Motor neuron (in vitro differentiated cells): ENCODE measurements around the gene WDFY3. TPM values are rescaled to one million over a fixed set of nuclear protein-coding genes. Genes with fewer than 3 reads are reported as not detected.

Experiments
- ATAC-seq, 8 experiments: fragments of 200-7000 bp; cut with Tn5 transposase; replicated peaks in 6 of 8; 2 replicates each; pipeline ENCODE4 v1.8.0; 2021; ENCODE audit warnings: mild to moderate bottlenecking in 8 of 8, moderate library complexity in 8 of 8
- H3K27ac ChIP-seq, 2 donors: fragments of 250-450 bp; sonication (Bioruptor Pico); 2 replicates each; pipeline ENCODE4 v1.9.0; 2021; ENCODE audit warnings: antibody characterized with exemption in 2 of 2, mild to moderate bottlenecking in 2 of 2, moderate library complexity in 1 of 2
- H3K4me1 ChIP-seq, 2 donors: fragments of 250-450 bp; sonication (Bioruptor Pico); replicated peaks in 1 of 2; 2 replicates each; pipeline ENCODE4 v1.6.1; 2021; ENCODE audit warnings: antibody characterized with exemption in 2 of 2, mild to moderate bottlenecking in 2 of 2, moderate library complexity in 1 of 2
- H3K4me3 ChIP-seq, 5 donors: fragments of 250-450 bp; sonication (Bioruptor Pico); 2 replicates each; pipeline ENCODE4 v1.9.0; 2021; ENCODE audit warnings: antibody characterized with exemption in 5 of 5, mild to moderate bottlenecking in 5 of 5, moderate library complexity in 4 of 5
- WGBS, 10 experiments: fragments of 450-650 bp; shearing (Covaris generic); methylation state at CpG; one replicate each; pipeline ENCODE4 v1.0.0; 2022; 5-methylcytosine and 5-hydroxymethylcytosine counted together
- in situ Hi-C, 9 experiments: fragments of 400-800 bp; cut with MboI; loops; one replicate each; pipeline ENCODE4 v1.15.0; 2021; ENCODE audit warnings: low sequenced_read_pairs in 9 of 9, low pct_unique_long_range_greater_than_20kb in 2 of 9; ENCODE audit not compliant: unreplicated experiment in 9 of 9
- total RNA-seq, 8 experiments: library from RNA; unstranded; fragments of 300-600 nt; gene quantifications; 2 replicates each; pipeline versions ENCODE4 v1.2.3 to v1.2.4, GENCODE V29; 2022

The WDFY3 gene
- total RNA-seq, 8 experiments from 2014 or later, result 41.2 to 155 (median 52.1) TPM

- peak in 2 of 8 experiments; percentile 32 to 91 for ATAC-seq
- in situ Hi-C loops, result no loop called here
- WGBS, 10 experiments, result 22 to 100% (median 89%) methylated on average over 2 to 6 of the region's 6 CpGs
- Histone ChIP-seq H3K4me3 (no peak overlapping the region), H3K4me1 (no peaks in the 10 kb centered on the region), H3K27ac (no peak overlapping the region)
Observed at GRCh38 chr4:84939113-84939512, 27.4 kb downstream of the WDFY3 start.

GRCh38 chr4:84938316-84938715 lies 28.2 kb downstream of the WDFY3 start:
- 8 to 88% (median 44%) methylated on average over 1 to 2 of the region's 2 CpGs; no CpG with 5 or more reads in 1 of the 10 experiments for WGBS, 10 experiments

GRCh38 chr4:84937381-84937977 lies 29.0 kb downstream of the WDFY3 start:
- WGBS, 10 experiments, result 79 to 100% (median 98%) methylated on average over 1 to 3 of the region's 3 CpGs; no CpG with 5 or more reads in 2 of the 10 experiments
- no peak for ATAC-seq
- in situ Hi-C loops, result no loop called here
- Histone ChIP-seq H3K27ac (no peak overlapping the region), H3K4me1 (no peaks in the 10 kb centered on the region), H3K4me3 (no peak overlapping the region)

More at GRCh38 chr4:84938316-84938715, 28.2 kb downstream of the WDFY3 start:
- peak in 1 of 8 experiments; percentile 48 for ATAC-seq
- in situ Hi-C loops, result no loop called here
- Histone ChIP-seq H3K27ac (no peak overlapping the region), H3K4me3 (no peak overlapping the region), H3K4me1 (no peaks in the 10 kb centered on the region)

- no peak for ATAC-seq
- WGBS, 10 experiments, result 80 to 100% (median 100%) methylated on average over 1 to 2 of the region's 2 CpGs; no CpG with 5 or more reads in 3 of the 10 experiments
- in situ Hi-C loops, result no loop called here
- no peak overlapping the region for H3K27ac ChIP-seq
- no peaks in the 10 kb centered on the region for H3K4me1 ChIP-seq
- H3K4me3 ChIP-seq, result no peak overlapping the region
Observed at GRCh38 chr4:84936123-84936522, 30.4 kb downstream of the WDFY3 start.

- ATAC-seq, result no peak
- Histone ChIP-seq H3K4me1 (no peaks in the 10 kb centered on the region), H3K27ac (no peak overlapping the region), H3K4me3 (no peak overlapping the region)
- in situ Hi-C loops, result no loop called here
- 69 to 100% (median 100%) methylated on average over 1 of the region's 1 CpG; no CpG with 5 or more reads in 1 of the 10 experiments for WGBS, 10 experiments
Observed at GRCh38 chr4:84932462-84932861, 34.0 kb downstream of the WDFY3 start.

- ATAC-seq, result no peak
- H3K27ac ChIP-seq, result no peak overlapping the region
- H3K4me1 ChIP-seq, result no peaks in the 10 kb centered on the region
- in situ Hi-C loops, result no loop called here
- no peak overlapping the region for H3K4me3 ChIP-seq
- 80 to 100% (median 89%) methylated on average over 1 to 3 of the region's 3 CpGs; no CpG with 5 or more reads in 1 of the 10 experiments for WGBS, 10 experiments
Observed at GRCh38 chr4:84931961-84932360, 34.5 kb downstream of the WDFY3 start.

- Histone ChIP-seq H3K4me3 (no peak overlapping the region), H3K27ac (no peak overlapping the region), H3K4me1 (no peaks in the 10 kb centered on the region)
- no peak for ATAC-seq
- WGBS, 10 experiments, result 72 to 100% (median 93%) methylated on average over 1 to 2 of the region's 2 CpGs
- in situ Hi-C loops, result no loop called here
Observed at GRCh38 chr4:84931274-84931673, 35.2 kb downstream of the WDFY3 start.

GRCh38 chr4:84928089-84928488 lies 38.4 kb downstream of the WDFY3 start:
- no peak for ATAC-seq
- Histone ChIP-seq H3K4me1 (no peaks in the 10 kb centered on the region), H3K4me3 (no peak overlapping the region), H3K27ac (no peak overlapping the region)
- 90 to 100% (median 98%) methylated on average over 1 to 4 of the region's 5 CpGs; no CpG with 5 or more reads in 2 of the 10 experiments for WGBS, 10 experiments
- in situ Hi-C loops, result no loop called here

GRCh38 chr4:84927428-84927827 lies 39.1 kb downstream of the WDFY3 start:
- Histone ChIP-seq H3K27ac (no peak overlapping the region), H3K4me1 (no peaks in the 10 kb centered on the region), H3K4me3 (no peak overlapping the region)
- 100% methylated on average over 1 of the region's 2 CpGs; no CpG with 5 or more reads in 9 of the 10 experiments for WGBS, 10 experiments
- ATAC-seq, result no peak
- in situ Hi-C loops, result no loop called here

GRCh38 chr4:84925558-84925957 lies 40.9 kb downstream of the WDFY3 start:
- in situ Hi-C loops, result no loop called here
- 0 to 90% (median 80%) methylated on average over 1 of the region's 1 CpG; no CpG with 5 or more reads in 1 of the 10 experiments for WGBS, 10 experiments
- no peak overlapping the region for H3K27ac ChIP-seq
- H3K4me3 ChIP-seq, result no peak overlapping the region
- H3K4me1 ChIP-seq, result peaks cover 6 to 7% of the 10 kb centered on the region in 2 donors
- ATAC-seq, result peak in 3 of 8 experiments; percentile 62 to 73 (median 63)

- H3K27ac ChIP-seq, result no peak overlapping the region
- in situ Hi-C loops, result no loop called here
- no peak for ATAC-seq
- WGBS, 10 experiments, result 55 to 100% (median 96%) methylated on average over 1 of the region's 1 CpG; no CpG with 5 or more reads in 2 of the 10 experiments
- H3K4me1 ChIP-seq, result peaks cover 9 to 14% of the 10 kb centered on the region in 2 donors
- H3K4me3 ChIP-seq, result no peak overlapping the region
Observed at GRCh38 chr4:84924434-84924833, 42.1 kb downstream of the WDFY3 start.

- peaks cover 13 to 21% of the 10 kb centered on the region in 2 donors for H3K4me1 ChIP-seq
- 13 to 100% (median 54%) methylated on average over 1 to 3 of the region's 3 CpGs for WGBS, 10 experiments
- H3K27ac ChIP-seq, result peak overlapping the region in 1 of 2 donors; percentile 39
- peak in 5 of 8 experiments; percentile 90 to 97 (median 97) for ATAC-seq
- no peak overlapping the region for H3K4me3 ChIP-seq
- in situ Hi-C loops, result no loop called here
Observed at GRCh38 chr4:84920617-84921016, 45.9 kb downstream of the WDFY3 start.

- in situ Hi-C loops, result no loop called here
- Histone ChIP-seq H3K4me1 (peaks cover 13 to 21% of the 10 kb centered on the region in 2 donors), H3K4me3 (no peak overlapping the region), H3K27ac (no peak overlapping the region)
- ATAC-seq, result no peak
- 69 to 100% (median 96%) methylated on average over 2 to 3 of the region's 3 CpGs; no CpG with 5 or more reads in 1 of the 10 experiments for WGBS, 10 experiments
Observed at GRCh38 chr4:84917869-84918600, 48.5 kb downstream of the WDFY3 start.
